ENCODE data around the gene CDS2. TPM values are rescaled to one million over a fixed set of nuclear protein-coding genes. Genes with fewer than 3 reads are reported as not detected.

The CDS2 gene
- total and polyA plus RNA-seq, 9 donors, result 15.6 to 20.9 (median 17.9) TPM

DNA sequence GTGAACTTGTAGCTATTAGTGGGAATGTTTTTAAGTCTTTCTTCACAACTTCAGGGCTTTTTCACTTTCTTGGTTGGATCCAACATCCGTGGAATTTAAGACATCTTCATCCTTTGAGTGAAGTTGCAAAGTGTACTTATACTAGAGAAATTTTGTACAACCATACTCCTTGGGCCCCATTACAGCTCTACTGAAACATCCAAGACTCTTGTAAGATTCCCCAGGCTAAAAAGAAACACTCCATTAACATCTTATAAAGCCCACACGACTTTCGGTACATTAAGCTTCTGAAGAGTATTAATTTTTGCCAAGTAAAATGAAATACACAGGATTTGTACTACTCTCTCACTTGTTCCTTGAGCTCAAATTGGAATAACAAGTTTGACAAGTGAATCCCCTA, 12.4 kb upstream of the CDS2 start:
- no CpG with 5 or more reads among the region's 3 CpGs for WGBS (ENCODE audit: insufficient coverage)
- H3K27me3 ChIP-seq (ENCODE audit: control insufficient read depth, insufficient read depth, low read length), result no peaks in the 10 kb centered on the region
- no peak overlapping the region for H3K4me3 ChIP-seq (ENCODE audit: low read length)
- H3K27ac ChIP-seq (ENCODE audit: low read length), result no peak overlapping the region
- peaks cover 15% of the 10 kb centered on the region for H3K4me1 ChIP-seq (ENCODE audit: control insufficient read depth, insufficient read depth, low read length)
- no peaks in the 10 kb centered on the region for H3K9me3 ChIP-seq (replicated peaks; ENCODE audit: control insufficient read depth, low read depth, low read length)
- no peak for DNase-seq
- H3K36me3 ChIP-seq (ENCODE audit: control insufficient read depth, insufficient read depth, low read length), result peaks cover 27% of the 10 kb centered on the region

DNA sequence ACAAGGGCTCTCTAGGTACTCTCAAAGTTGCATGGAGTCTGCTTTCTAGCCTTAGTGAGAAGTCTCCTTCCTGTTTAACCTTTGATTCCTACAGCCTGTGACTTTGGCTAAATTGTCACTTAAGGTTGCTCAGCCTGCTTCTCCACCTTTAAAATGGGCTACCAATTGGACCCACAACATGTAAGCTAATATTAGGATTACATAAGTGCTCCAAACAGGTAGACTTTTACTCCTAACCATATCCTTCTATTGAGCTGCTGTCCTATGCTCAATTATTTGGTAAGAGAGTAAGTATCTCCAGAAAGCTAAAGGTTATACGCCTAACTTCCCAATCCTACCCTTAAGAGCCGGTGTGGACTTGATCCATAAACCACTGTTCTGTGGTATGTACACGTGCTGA, 9.9 kb upstream of the CDS2 start:
- no peak overlapping the region for H3K27ac ChIP-seq (ENCODE audit: low read length)
- WGBS (ENCODE audit: insufficient coverage), result no CpG with 5 or more reads among the region's 3 CpGs
- peaks cover 13% of the 10 kb centered on the region for H3K4me1 ChIP-seq (ENCODE audit: control insufficient read depth, insufficient read depth, low read length)
- H3K9me3 ChIP-seq (replicated peaks; ENCODE audit: control insufficient read depth, low read depth, low read length), result no peaks in the 10 kb centered on the region
- DNase-seq, result no peak
- H3K4me3 ChIP-seq (ENCODE audit: low read length), result no peak overlapping the region
- no peaks in the 10 kb centered on the region for H3K27me3 ChIP-seq (ENCODE audit: control insufficient read depth, insufficient read depth, low read length)
- peaks cover 14% of the 10 kb centered on the region for H3K36me3 ChIP-seq (ENCODE audit: control insufficient read depth, insufficient read depth, low read length)

DNA sequence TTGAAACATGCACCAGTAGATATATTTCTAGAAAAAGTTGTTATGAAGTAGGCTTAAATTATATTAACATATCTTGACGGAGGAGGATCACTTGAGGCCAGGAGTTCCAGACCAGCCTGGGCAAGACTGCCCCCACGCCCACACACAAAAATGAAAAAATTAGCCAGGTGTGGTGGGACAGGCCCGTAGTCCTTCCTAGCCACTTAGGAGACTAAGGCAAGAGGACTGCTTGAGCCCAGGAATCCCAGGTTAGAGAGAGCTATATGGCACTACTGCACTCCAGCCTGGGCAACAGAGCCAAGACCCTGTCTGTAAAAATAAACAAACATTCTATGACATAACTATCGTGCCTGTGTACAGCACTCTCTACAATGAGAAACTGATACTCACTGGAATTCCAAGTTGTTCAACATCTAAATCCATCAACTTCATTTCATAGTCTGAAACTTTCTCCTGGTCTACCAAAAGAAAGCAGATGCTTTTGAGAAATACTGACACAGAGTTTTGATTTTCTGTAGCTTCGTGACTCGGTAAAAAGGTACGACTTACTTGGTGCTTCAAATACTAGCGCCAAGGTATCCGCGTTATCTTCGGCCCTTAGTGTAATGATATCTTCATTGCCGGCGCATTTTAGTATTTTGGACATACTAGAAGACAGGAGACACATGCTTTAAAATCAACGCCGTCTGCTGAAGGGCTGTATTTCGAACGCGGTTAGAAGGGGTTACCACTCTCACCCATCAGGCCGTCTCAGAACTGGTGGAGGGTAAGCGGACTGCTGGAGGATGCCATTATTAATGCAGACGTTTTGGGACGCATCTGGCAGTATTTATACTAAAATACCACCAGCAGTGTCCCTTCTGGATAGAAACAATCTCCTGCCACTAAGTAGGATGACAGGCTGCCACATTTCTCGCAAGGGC, 8.3 kb upstream of the CDS2 start:
- Histone ChIP-seq H3K36me3 (ENCODE audit: control insufficient read depth, insufficient read depth, low read length) (peaks cover 14% of the 10 kb centered on the region), H3K4me1 (ENCODE audit: control insufficient read depth, insufficient read depth, low read length) (peaks cover 9% of the 10 kb centered on the region), H3K4me3 (ENCODE audit: low read length) (peak overlapping the region; percentile 82), H3K27me3 (ENCODE audit: control insufficient read depth, insufficient read depth, low read length) (no peaks in the 10 kb centered on the region), H3K27ac (ENCODE audit: low read length) (peak overlapping the region; percentile 40), H3K9me3 (replicated peaks; ENCODE audit: control insufficient read depth, low read depth, low read length) (no peaks in the 10 kb centered on the region)
- no peak for DNase-seq
- WGBS (ENCODE audit: insufficient coverage), result 5% methylated on average over 11 of the region's 23 CpGs

DNA sequence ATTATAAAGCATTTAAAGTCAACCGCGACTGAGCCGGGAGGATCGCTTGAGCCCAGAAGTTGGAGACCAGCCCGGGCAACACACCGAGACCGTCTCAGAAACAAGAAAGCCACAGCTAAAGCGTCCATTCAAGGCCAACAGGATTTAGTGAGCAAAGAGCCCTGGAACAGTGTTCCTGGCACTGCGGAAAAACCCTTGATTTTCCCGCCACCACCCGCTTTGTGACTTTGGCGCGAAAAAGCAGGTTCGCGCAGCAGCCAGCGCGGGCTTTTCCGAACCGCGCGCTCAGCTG, 7.7 kb upstream of the CDS2 start:
- no peaks in the 10 kb centered on the region for H3K27me3 ChIP-seq (ENCODE audit: control insufficient read depth, insufficient read depth, low read length)
- H3K4me1 ChIP-seq (ENCODE audit: control insufficient read depth, insufficient read depth, low read length), result peaks cover 9% of the 10 kb centered on the region
- peak overlapping the region; percentile 40 for H3K27ac ChIP-seq (ENCODE audit: low read length)
- peak overlapping the region; percentile 82 for H3K4me3 ChIP-seq (ENCODE audit: low read length)
- H3K9me3 ChIP-seq (replicated peaks; ENCODE audit: control insufficient read depth, low read depth, low read length), result no peaks in the 10 kb centered on the region
- WGBS (ENCODE audit: insufficient coverage), result 0% methylated on average over 21 of the region's 21 CpGs
- peaks cover 14% of the 10 kb centered on the region for H3K36me3 ChIP-seq (ENCODE audit: control insufficient read depth, insufficient read depth, low read length)
- DNase-seq, result no peak

DNA sequence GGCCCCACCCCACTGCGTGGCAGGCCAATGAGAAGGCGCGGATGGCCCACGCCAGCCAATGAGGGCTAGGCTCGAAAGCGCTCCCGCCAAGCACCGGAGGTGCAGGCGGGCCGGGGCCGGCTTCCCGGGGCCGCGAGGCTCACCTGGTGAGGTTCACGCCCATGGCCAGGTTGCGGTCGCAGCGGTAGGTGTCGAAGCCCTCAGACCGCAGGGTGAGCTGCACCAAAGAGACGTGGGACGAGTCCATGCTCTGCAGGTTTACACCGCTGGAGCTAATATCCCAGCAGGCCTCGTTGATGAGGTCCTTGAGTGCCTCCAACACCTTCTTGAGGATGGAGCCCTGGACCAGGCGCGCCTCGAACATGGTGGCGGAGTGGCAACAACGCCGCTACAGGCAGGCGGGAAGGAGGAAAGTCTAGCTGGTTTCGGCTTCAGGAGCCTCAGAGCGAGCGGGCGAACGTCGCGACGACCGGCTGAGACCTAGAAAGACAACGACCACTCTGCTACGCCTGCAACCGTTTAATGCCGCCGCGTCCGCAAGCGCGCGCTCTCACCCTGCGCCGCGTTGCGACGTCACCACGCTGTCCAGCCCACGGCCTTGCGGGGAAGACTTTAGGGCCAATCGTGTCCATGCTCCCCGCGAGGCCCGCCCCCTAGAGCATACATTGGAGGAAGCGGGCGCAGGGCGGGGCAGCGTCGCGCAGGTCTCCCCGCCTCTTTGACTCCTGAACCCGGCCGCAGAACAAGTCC, 7.2 kb upstream of the CDS2 start, which contains the start of gene PCNA:
TSS of gene PCNA (minus strand) at position 524 of the 750 bp plus-strand sequence. CDS start at position 364, 160 bp downstream.
- H3K4me1 ChIP-seq (ENCODE audit: control insufficient read depth, insufficient read depth, low read length), result peaks cover 9% of the 10 kb centered on the region
- H3K27me3 ChIP-seq (ENCODE audit: control insufficient read depth, insufficient read depth, low read length), result no peaks in the 10 kb centered on the region
- DNase-seq, result peak; percentile 99
- WGBS (ENCODE audit: insufficient coverage), result under 1% methylated on average over 71 of the region's 71 CpGs
- H3K4me3 ChIP-seq (ENCODE audit: low read length), result peak within 1 kb of the TSS; percentile 82
- H3K27ac ChIP-seq (ENCODE audit: low read length), result peak within 1 kb of the TSS; percentile 96
- peaks cover 12% of the 10 kb centered on the region for H3K36me3 ChIP-seq (ENCODE audit: control insufficient read depth, insufficient read depth, low read length)
- no peaks in the 10 kb centered on the region for H3K9me3 ChIP-seq (replicated peaks; ENCODE audit: control insufficient read depth, low read depth, low read length)

DNA sequence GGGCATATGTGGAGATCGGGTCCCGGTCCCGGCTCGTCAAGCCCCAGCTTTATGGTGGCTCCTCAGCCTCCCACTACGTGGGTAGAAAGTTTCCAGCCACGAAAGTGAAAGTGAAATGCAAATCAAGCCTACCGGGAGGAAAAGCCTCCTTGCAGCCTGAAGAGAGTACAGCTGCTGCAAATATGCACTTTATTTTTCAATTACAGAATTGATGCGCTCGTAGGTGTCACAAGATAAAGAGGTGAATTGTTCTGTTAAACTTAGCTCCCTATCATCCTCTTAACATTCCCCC, 6.7 kb upstream of the CDS2 start:
- peaks cover 9% of the 10 kb centered on the region for H3K4me1 ChIP-seq (ENCODE audit: control insufficient read depth, insufficient read depth, low read length)
- no peak for DNase-seq
- H3K36me3 ChIP-seq (ENCODE audit: control insufficient read depth, insufficient read depth, low read length), result peaks cover 12% of the 10 kb centered on the region
- peak overlapping the region; percentile 82 for H3K4me3 ChIP-seq (ENCODE audit: low read length)
- no peaks in the 10 kb centered on the region for H3K27me3 ChIP-seq (ENCODE audit: control insufficient read depth, insufficient read depth, low read length)
- H3K9me3 ChIP-seq (replicated peaks; ENCODE audit: control insufficient read depth, low read depth, low read length), result no peaks in the 10 kb centered on the region
- WGBS (ENCODE audit: insufficient coverage), result 5% methylated on average over 4 of the region's 9 CpGs
- H3K27ac ChIP-seq (ENCODE audit: low read length), result peak overlapping the region; percentile 96

DNA sequence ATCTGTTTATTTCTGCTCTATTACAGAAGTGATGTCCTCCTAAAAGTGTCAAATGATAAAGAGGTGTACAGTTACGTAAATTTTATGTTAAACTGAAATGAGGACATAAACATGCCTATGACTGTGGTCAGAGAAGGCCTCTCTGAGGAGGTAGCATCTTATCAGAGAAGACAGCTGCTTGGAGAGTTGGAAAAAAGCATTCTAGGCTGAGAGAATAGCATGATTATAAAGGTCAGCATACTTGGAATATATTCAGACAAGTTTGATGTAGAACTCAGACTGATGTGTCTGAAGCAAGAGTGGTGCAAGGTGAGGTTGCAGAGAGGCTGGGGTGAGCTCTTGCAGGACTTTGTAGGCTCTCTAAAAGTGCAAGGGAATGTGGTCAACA, 3.9 kb upstream of the CDS2 start:
- H3K27ac ChIP-seq (ENCODE audit: low read length), result no peak overlapping the region
- no peaks in the 10 kb centered on the region for H3K27me3 ChIP-seq (ENCODE audit: control insufficient read depth, insufficient read depth, low read length)
- peaks cover 12% of the 10 kb centered on the region for H3K4me1 ChIP-seq (ENCODE audit: control insufficient read depth, insufficient read depth, low read length)

DNA sequence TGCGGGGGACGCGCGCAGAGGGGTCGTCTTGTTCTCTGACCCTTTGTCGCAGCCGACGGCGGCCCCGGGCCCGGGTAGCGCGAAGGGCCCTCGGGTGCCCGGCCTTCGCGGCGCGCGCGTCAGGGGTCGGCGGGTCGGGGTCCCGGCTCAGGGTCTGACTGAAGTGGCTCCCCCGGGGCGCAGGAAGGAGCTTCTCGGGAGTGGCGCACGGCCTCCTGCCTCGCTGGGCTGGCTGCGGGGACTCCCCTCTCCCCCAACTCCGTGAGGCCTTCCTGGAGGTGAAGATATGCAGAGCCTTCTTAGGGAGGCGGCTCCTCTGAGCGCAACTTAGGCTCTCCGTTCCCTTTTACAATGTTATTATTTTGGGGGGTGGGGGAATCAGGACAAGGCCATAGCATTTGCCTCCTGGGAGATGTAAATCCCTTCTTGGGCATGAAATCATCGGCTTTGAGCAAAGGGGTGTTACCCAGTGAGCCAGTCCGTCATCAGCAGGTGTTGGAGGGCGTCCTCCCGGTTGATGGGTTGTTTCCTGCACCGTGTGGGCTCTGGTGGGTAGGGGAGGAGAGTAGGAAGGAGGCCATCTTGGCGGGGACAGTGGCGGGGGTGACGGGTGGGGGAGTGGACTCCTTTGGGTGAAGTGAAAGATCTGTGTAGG, 523 bp downstream of the CDS2 start:
- peaks cover 14% of the 10 kb centered on the region for H3K4me1 ChIP-seq (ENCODE audit: control insufficient read depth, insufficient read depth, low read length)
- peaks cover 5% of the 10 kb centered on the region for H3K36me3 ChIP-seq (ENCODE audit: control insufficient read depth, insufficient read depth, low read length)
- under 1% methylated on average over 38 of the region's 44 CpGs for WGBS (ENCODE audit: insufficient coverage)
- H3K27ac ChIP-seq (ENCODE audit: low read length), result peak overlapping the region; percentile 85
- DNase-seq, result peak; percentile 63
- no peaks in the 10 kb centered on the region for H3K9me3 ChIP-seq (replicated peaks; ENCODE audit: control insufficient read depth, low read depth, low read length)
- peak overlapping the region; percentile 78 for H3K4me3 ChIP-seq (ENCODE audit: low read length)
- no peaks in the 10 kb centered on the region for H3K27me3 ChIP-seq (ENCODE audit: control insufficient read depth, insufficient read depth, low read length)

More for the DNA sequence above, 3.9 kb upstream of the CDS2 start:
- H3K36me3 ChIP-seq (ENCODE audit: control insufficient read depth, insufficient read depth, low read length), result no peaks in the 10 kb centered on the region
- H3K9me3 ChIP-seq (replicated peaks; ENCODE audit: control insufficient read depth, low read depth, low read length), result no peaks in the 10 kb centered on the region
- H3K4me3 ChIP-seq (ENCODE audit: low read length), result no peak overlapping the region
- 100% methylated on average over 1 of the region's 1 CpG for WGBS (ENCODE audit: insufficient coverage)
- DNase-seq, result no peak

DNA sequence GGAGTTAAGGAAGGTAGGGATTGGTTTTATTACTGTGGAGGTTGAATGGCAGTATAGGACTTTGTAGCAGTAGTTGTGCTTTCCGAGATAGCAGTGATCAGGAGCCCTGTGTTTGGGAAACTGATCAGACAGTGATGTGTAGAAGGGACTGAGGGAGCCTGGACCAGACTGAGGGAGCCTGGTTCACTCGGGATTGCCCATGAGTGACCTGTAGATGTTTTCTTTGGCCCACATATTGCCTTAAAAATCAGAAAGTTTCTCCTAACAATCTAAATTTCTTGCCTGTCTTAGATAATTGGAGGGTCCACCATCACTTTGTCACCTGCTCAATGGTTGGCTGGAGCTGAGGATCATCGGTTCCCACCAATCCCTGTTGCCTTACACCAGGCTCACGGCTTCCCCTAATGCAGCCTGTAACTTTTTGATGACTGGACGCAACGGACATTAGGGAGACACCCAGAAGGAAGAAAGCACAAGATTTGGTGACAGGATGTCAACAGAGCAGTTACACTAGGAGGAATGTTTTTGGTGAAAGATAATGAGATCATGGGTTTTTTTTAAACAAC, 1.1 kb downstream of the CDS2 start:
- peak overlapping the region; percentile 78 for H3K4me3 ChIP-seq (ENCODE audit: low read length)
- 34% methylated on average over 3 of the region's 6 CpGs for WGBS (ENCODE audit: insufficient coverage)
- peak; percentile 36 for DNase-seq
- H3K27ac ChIP-seq (ENCODE audit: low read length), result peak overlapping the region; percentile 85
- H3K4me1 ChIP-seq (ENCODE audit: control insufficient read depth, insufficient read depth, low read length), result peaks cover 14% of the 10 kb centered on the region
- H3K9me3 ChIP-seq (replicated peaks; ENCODE audit: control insufficient read depth, low read depth, low read length), result no peaks in the 10 kb centered on the region
- no peaks in the 10 kb centered on the region for H3K27me3 ChIP-seq (ENCODE audit: control insufficient read depth, insufficient read depth, low read length)
- H3K36me3 ChIP-seq (ENCODE audit: control insufficient read depth, insufficient read depth, low read length), result peaks cover 5% of the 10 kb centered on the region

DNA sequence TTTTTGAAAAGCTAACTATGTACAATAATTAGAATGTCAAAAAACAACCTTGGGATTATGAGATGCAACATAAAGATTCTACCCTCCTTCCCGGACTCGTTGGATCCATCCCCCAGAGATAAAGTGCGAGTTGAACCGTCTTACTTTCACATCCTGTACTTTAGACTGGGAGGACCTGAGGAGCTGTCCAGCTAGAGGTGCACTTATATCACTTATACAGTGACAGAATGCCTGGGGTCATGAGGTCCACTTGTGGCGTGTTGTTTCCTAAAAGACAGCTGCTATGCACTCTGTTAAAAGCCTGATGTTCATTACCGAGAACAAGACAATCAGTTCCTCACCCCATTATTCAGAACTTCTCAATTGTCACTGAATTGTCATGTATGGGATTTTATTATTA, 2.1 kb downstream of the CDS2 start:
- Histone ChIP-seq H3K4me3 (ENCODE audit: low read length) (no peak overlapping the region), H3K36me3 (ENCODE audit: control insufficient read depth, insufficient read depth, low read length) (peaks cover 5% of the 10 kb centered on the region), H3K27ac (ENCODE audit: low read length) (no peak overlapping the region), H3K27me3 (ENCODE audit: control insufficient read depth, insufficient read depth, low read length) (no peaks in the 10 kb centered on the region), H3K9me3 (replicated peaks; ENCODE audit: control insufficient read depth, low read depth, low read length) (no peaks in the 10 kb centered on the region), H3K4me1 (ENCODE audit: control insufficient read depth, insufficient read depth, low read length) (peaks cover 14% of the 10 kb centered on the region)
- DNase-seq, result no peak
- no CpG with 5 or more reads among the region's 6 CpGs for WGBS (ENCODE audit: insufficient coverage)

All from muscle of leg (tissue), 11 donors.